DMS 273 (cell line): ENCODE measurements around the gene VAT1.

Experiments
- DNase-seq: peaks from one replicate; lab custom pipeline; 2025; ENCODE audit not compliant: unreplicated experiment; lab: John Stamatoyannopoulos, UW

The VAT1 gene

GRCh38 chr17:43027091-43028032 is 5.2 kb upstream of the VAT1 start:
- DNase-seq, result no peak

GRCh38 chr17:43026595-43026994 is 4.4 kb upstream of the VAT1 start:
- no peak for DNase-seq

GRCh38 chr17:43025766-43026537 is 3.8 kb upstream of the VAT1 start:
- no peak for DNase-seq

GRCh38 chr17:43025290-43025657 is 3.1 kb upstream of the VAT1 start:
- DNase-seq, result peak; percentile 68

GRCh38 chr17:43024407-43025289 is 2.5 kb upstream of the VAT1 start, which contains the start of gene RND2:
Gene RND2 (plus strand): TSS chr17:43025231. CDS start chr17:43025348, 117 bp downstream.
- DNase-seq, result peak; percentile 99

GRCh38 chr17:43020789-43021740 is 1.1 kb downstream of the VAT1 start:
- peak; percentile 56 for DNase-seq

GRCh38 chr17:43020030-43020621 is 2.1 kb downstream of the VAT1 start:
- no peak for DNase-seq

- DNase-seq, result no peak
These were observed 2.8 kb downstream of the VAT1 start for GRCh38 chr17:43019418-43019817.

- DNase-seq, result no peak
These were observed 3.3 kb downstream of the VAT1 start for GRCh38 chr17:43018932-43019331.

GRCh38 chr17:43018008-43018853 is 4.0 kb downstream of the VAT1 start:
- peak; percentile 68 for DNase-seq

GRCh38 chr17:43016216-43016615 is 6.0 kb downstream of the VAT1 start:
- no peak for DNase-seq

GRCh38 chr17:43015579-43015978 is 6.6 kb downstream of the VAT1 start:
- DNase-seq, result no peak

GRCh38 chr17:43014649-43015542 is 7.3 kb downstream of the VAT1 start:
- DNase-seq, result no peak

GRCh38 chr17:43014020-43014648 is 8.1 kb downstream of the VAT1 start:
- DNase-seq, result no peak

GRCh38 chr17:43013296-43013695 is 8.9 kb downstream of the VAT1 start:
- no peak for DNase-seq

GRCh38 chr17:43011728-43012472 is 10.3 kb downstream of the VAT1 start:
- DNase-seq, result no peak
